Myocyte (in vitro differentiated cells): Measurements from ENCODE around the gene PFN1. TPM values are rescaled to one million over a fixed set of nuclear protein-coding genes. Genes with fewer than 3 reads are reported as not detected.
"Not testable (repeated sequence)": the region's sequence is repeated elsewhere in the genome, so short reads cannot be mapped to it uniquely, and the experiment has no call there.

Source experiments
- DNase-seq: peaks from one replicate; pipeline ENCODE4 v3.0.0-alpha.2; 2012; ENCODE audit warnings: low read depth
- total RNA-seq: library from RNA; depleted of rRNA; stranded (reverse); fragments of >200 nt; gene quantifications from 2 replicates; pipeline ENCODE4 v1.2.3, GENCODE V29; 2014

Gene PFN1
- total RNA-seq, 1 donor from 2014 or later = 1,213 TPM

DNA sequence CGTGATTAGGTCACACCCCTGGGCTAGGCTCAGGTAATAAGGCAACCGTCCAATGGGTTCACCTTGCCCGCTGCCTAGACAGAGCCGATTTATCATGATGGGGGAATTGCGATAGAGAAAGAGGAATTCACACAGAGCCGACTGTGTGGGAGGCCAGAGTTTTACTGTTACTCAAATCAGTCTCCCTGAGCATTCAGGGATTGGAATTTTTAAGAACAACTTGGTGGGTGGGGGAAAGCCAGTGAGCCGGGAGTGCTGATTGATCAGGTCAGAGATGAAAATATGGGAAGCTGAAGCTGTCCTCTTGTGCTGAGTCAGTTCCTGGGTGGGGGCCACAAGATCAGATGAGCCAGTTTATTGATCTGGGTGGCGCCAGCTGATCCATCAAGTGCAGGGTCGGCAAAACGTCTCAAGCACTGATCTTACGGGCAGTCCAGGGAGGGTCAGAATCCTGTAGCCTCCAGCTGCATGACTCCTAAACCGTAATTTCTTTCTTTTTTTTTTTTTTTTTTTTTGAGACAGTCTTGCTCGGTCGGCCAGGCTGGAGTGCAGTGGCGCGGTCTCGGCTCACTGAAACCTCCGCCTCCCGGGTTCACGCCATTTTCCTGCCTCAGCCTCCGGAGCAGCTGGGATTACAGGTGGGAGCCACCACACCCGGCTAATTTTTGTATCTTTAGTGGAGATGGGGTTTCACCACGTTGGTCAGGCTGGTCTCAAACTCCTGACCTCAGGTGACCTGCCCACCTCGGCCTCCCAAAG is 21.6 kb downstream of the PFN1 start:
- not testable (repeated sequence) for DNase-seq

DNA sequence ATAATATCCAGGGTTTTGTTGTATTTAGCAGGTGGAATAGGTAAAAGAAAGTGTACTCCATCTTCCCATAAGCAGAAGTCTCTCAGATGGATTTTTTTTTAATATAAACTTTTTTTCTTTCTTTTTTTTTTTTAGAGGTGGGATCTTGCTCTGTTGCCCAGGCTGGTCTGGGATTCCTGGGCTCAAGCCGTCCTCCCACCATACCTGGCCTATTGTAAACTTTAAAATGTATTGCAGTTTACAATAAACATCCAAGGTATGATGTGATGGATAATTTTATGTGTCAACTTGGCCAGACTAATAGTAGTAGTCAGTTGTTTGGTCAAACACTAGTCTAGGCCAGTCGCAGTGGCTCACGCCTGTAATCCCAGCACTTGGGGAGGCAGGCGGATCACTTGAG is 27.0 kb downstream of the PFN1 start:
- DNase-seq = no peak

DNA sequence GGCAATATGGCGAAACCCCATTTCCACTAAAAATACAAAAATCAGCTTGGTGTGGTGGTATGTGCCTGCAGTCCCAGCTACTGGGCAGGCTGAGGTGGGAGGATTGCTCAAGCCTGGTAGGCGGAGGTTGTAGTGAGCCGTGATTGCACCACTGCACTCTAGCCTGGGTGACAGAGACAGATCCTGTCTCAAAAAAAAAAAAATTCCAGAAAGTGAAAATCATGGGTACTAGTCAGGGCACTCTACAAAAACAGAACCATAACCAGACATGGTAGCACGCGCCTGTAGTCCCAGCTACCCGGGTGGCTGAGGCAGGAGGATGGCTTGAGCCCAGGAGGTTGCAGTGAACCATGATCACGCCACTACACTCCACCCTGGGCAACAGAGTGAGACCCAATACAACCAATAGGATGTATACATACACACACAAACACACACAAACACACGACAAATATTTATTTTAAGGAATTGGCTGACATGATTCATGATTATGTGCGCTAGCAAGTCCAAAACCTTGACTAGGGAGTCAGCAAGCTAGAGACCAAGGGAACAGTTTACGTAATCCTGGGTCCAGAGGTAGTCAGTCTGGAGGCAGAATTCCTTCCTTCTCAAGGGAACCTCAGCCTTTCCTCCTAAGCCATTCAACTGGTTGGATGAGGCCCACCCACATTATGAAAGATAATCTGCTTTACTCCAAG is 27.8 kb downstream of the PFN1 start:
- DNase-seq = no peak

DNA sequence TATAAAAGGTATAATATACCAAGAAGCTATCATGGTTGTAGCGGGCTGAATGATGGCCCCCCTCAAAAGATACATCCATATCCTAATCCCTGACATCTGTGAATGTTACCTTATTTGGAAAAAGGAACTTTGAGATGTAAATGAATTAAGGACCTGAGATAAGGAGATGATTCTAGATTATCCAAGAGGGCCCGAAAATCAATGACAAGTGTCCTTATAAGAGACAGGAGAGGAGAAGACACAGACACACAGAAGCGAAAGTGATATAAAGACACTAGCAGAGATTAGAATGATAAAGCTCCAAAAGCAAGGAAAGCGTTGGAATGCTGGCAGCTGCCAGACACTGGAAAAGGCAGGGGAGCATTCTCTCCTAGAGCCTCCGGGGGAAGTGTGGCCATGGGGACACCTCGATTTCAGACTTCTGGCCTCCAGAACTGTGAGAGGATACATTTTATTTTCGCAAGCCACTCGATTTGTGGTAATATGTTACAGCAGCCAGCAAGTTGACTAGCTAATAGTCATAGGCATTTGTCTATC is 28.8 kb downstream of the PFN1 start:
- no peak for DNase-seq

DNA sequence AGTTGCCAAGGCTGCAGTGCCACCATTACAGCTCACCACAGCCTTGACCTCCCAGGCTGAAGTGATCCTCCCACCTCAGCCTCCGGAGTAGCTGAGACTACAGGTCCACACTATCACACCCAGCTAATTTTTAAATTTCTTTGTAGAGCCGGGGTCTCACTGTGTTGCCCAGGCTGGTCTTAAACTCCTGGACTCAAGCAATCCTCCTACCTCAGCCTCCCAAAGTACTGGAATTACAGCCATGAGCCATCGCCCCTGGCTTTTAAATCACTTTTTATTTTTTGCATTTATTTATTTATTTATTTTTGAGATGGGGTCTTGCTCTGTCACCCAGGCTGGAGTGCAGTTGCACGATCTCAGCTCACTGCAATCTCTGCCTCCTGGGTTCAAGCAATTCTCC is 33.8 kb downstream of the PFN1 start:
- not testable (repeated sequence) for DNase-seq

DNA sequence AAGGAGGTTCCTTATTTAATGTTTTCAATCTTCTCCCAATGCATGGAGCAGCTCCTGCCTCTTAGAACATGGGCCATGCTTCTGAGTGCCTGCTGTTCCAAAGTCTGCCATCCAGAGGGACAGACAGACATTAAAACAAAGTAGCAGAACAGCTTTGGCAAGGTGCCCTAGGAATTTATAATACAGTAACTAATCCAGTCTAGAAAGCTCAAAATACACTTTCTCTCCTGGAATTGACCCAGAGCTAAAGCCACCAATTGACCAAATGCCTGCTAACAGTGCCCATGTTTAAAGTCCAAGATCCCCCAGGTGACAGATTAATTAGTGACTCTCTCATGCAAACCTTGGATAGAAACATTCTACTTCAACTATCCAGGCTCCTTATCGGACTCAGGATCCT is 34.3 kb downstream of the PFN1 start:
- peak; percentile 49 for DNase-seq

DNA sequence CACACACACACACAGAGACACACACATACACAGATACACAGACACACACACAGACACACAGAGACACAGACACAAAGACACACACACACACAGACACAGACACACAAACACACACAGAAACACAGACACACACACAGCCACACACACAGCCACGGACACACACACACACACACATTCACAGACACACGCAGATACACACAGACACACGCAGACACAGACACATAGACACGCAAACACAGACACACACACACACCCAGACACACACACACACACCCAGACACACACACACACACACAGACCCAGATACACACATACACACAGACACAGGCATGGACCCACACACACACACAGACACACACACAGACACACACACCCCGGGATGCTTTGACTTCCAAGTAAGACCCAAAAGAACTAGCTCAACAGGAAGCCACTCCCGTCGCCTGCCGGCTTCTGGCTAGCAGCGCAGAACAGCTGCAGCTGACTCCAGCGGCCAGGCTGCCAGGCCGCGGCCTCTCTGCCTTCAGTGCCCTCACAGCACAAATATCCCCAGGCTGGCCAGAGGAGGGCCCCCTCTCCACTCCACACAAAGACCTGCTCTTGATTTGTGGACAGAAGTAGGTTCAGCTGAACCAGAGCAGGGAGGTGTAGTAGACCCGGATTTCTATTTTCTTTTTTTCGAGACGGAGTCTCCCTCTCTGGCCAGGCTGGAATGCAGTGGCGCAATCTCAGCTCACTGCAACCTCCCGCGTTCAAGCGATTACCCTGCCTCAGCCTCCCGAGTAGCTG is 39.4 kb downstream of the PFN1 start:
- DNase-seq = peak; percentile 98

DNA sequence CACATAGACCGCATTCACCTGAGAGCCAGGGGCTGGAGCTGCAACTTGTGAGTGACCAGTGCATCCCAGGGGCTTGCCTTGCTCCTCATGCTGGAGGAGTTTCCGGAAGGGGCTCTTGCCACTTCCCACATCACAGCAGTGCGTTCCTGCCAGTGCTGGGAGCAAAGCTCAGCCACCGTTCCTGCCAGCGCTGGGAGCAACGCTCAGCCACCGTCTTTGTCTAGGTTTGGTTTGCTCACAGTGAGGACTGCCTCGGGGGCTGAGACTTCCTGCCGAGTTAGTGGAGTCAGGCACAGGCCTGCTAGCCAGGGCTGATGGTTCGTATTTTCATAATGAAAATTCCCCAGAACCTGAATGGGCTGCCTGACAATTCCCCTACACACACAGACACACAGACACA is 40.0 kb downstream of the PFN1 start:
- DNase-seq = peak; percentile 20

DNA sequence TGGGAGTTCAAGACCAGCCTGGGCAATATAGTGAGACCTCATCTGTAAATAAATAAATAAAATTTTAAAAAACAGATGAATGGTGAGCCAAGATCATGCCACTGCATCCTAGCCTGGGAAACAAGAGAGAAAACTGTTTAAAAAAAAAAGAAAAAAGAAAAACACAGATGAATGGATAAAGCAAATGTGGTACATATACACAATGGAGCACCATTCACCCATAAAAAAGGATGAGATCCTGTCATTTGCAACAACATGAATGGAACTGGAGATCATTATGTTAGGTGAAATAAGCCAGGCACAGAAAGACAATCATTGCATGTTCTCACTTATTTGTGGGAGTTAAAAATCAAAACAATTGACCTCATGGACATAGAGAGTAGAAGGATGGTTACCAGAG is 41.7 kb downstream of the PFN1 start:
- DNase-seq = not testable (repeated sequence)

DNA sequence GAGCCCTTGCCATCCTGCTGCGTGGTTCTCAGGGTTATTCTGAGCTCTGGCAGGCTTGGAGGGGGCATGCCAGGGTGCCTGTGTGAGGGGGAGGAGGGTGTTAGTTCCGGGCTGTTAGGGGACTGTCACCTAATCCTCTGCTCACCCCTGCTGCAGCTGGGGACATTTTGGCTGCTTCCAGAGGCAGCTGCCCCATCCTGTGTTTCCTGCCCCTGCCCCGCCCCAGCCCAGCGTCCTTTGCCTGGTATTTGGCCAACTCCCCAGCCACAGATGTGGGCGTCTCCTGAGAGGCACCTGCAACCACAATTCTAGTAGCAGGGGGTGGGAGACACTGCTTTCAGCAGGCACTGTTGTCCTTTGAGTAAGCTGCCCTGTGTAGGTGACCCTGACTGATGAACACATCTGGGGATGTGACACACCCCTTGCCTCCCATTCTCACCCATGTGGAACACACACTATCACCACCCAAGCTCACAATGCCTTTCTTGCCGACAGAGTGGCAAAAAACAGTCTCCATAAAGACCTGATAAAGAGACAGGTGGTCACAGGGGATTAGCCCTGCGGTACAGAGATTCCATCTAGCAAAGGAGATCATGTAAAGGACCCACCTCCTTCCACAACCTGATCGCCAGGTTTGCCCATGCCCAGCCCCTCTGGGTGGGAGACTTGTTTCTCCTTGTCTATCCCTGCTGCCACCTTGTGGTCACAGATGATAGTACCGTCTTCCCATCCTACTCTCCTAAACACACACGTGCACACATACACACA is 45.1 kb downstream of the PFN1 start, which contains the start of gene CHRNE:
CHRNE (minus strand) TSS at position 48 of the 768 bp plus-strand sequence; CDS start at position 13, 35 bp downstream.
- peak; percentile 67 for DNase-seq

DNA sequence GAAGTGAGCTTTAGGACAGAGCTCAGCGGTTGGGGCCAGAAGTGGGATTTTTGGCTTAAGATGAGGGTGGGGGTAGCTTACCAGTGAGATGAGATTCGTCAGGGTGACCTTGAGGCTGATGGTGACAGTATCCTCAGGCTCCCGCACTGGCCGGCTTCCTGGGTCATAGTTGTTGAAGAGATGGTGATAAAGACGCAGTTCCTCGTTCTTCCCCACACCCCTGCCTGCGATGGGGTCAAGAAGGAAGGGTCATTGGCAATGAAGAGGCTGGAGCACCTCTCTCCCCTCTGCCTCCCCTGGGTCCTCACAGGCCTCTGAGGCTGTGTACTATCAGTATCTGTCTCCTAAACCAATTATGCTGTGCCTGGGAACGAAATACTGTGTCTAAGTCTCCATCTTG is 45.8 kb downstream of the PFN1 start:
- DNase-seq = no peak

DNA sequence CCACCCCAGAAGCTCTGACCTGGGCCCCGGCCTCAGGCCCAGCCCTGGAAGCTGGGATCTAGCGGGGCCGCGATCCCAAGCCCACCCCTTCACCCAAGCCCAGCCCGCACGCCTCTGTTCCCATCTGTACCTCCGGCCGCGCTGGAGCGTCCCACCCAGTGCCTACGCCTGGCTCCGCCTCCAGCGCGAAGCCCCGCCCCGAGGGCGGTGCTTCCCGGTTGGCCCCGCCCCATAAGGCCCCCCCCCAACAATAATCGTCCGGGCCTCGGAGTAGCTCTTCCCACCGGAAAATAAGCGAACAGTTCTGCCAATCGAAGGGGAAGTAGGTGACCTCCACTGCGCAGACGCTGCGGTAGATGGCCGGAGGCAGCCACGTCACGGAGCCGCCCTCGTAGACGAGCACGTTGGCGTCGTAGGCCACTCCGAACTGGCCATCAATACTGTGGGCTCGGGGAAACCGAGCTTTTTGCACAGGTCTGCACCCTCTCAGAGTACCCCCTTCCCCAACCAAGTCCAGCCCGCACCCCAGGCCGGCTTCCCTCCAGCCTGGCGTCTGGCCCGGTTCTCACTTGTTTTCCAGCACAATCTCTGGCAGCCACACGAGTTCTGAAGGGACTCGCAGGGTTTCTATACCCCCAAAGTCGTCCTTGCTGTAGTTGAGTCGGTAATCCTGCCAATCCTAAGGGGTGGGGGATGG is 46.5 kb downstream of the PFN1 start:
- DNase-seq = no peak

DNA sequence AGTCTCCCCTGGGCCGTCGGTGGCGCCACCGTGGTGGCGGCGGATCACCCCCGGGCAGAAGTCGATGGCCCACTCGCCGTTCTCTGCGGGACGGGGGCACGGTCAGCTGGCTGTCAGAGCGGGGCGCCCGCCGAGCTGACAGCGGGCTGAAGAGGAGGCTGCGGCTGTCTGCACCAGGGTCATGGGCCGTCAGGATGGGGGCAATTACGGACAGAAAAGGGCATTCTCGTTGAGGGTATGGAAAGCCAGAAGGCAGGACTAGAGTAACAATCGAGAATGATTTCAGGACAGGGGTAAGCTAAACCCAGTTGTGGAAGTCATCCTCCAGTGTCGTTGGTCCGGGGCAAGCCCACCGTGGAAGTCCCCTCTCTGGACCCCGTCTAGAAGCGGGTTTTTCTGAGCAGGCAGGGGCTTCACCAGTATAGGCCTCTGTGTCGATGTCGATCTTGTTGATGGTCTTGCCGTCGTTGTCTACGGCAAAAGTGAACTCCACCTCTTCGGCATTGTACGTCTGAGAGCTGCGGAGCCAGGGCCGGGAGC is 47.2 kb downstream of the PFN1 start:
- DNase-seq = no peak

DNA sequence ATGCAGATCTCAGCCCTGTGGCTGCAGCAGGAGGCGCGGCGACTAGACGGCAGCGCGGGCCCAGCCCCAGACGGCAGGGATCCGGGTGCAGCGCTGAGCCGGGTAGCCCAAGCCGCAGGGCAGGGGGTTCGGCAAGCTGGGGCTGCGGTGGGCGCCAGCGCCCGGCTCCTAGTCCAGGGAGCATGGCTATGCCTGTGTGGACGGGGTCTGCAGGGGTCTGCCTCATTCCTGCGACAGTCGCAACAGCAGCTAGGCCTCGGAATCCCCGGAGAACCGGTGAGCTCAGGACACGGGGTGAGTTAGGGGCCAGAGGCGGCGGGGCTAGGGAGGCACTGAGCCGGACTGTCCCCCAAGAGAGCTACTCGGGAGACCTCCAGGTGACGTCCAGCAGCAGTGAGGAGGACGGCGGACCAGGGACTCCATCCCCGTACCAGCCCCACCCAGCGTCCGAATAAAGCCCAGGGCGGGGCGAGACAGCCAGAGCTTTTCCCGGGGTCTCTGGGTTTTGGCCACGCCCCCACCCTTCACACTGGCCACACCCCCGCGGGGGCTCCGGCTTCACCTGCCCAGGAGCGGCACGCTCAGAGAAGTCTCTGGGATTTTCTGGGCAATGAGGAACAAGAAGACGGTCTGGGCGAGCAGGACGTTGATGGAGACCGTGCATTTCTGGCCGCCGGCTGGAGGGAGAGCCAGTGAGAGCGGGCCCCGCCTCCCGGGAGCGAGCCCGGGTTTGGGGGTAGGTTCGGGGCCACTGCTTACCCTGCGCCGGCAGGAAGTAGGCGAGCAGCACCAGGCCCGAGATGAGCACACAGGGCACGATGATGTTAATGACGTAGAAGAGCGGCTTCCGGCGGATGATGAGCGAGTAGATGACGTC is 47.9 kb downstream of the PFN1 start:
- no peak for DNase-seq

DNA sequence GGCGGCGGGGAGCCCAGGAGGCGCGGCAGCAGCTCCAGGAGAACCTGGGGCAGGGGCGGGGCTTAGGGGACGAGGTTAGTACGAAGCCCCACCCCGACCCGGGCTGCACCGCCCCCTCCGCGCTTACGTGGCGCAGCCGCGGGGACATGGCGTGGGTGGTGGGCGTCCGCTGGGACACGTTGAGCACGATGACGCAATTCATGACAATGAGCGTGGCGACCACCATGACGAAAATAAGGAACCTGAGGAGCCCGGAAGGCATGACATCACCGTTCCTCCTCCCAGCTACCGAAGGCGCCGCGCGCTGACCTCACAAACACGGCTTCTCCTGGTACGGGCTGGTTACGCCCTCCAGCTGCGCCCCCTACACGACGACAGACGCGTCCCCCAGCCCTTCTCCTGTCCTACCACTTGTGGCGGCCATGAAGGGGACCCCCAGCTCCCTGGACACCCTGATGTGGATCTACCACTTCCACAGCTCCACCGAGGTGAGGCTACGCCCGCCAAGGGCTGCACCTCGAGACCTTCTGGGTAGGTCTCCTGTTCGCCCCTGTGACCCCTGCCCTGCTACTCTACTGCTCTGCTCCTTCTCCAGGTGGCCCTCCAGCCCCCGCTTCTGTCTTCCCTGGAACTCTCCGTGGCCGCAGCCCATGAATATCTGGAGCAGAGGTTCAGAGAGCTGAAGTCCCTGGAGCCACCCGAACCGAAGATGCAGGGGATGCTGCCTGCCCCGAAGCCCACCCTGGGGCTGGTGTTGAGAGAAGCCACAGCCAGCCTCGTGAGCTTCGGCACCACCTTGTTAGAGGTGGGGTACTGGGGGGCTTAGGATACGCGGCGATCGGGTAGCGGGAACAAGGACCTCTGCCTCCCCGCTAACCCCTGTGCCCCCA is 48.7 kb downstream of the PFN1 start, which contains the start of gene C17orf107:
C17orf107 (plus strand) TSS at position 196 of the 890 bp plus-strand sequence; CDS start at position 423, 227 bp downstream.
- DNase-seq = no peak

DNA sequence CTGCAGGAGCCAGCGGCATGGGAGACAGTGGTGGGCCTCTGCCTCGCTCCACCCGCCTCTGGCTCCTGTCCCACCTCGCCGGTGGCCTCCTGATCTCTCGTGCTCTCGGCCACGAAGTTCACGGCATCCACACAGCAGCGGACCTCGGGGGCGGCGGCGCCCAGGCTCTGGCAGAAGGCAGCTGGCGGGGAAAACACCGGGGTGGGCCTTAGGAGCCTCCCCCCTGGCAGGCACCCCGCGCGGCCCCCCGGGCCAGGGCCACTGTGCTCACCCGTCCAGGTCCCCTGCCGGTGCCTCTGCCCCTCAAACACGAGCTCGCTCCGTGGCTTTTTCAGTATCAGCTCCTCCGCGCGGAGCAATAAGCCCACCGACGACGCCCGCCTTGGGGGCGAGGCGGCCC is 49.4 kb downstream of the PFN1 start:
- DNase-seq = no peak

DNA sequence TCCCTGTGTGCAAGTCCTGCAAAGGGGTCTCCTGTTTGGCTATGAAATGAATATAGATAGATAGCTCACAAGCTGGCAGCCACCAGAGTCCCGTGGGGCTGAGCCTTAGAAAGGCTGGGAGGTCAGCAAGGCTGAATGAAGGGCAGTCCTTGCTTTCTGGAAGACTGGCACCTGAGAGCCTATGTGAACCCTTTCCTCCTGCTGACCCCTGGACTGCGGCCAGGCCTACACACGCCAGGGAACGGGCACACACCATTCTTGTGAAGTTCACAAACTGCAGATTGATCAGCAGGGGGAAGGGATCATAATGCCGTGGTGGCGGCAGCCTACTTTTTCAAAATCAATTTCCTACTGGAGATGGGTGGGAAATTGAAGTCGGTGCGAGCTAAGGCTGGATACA is 50.0 kb downstream of the PFN1 start:
- no peak for DNase-seq

DNA sequence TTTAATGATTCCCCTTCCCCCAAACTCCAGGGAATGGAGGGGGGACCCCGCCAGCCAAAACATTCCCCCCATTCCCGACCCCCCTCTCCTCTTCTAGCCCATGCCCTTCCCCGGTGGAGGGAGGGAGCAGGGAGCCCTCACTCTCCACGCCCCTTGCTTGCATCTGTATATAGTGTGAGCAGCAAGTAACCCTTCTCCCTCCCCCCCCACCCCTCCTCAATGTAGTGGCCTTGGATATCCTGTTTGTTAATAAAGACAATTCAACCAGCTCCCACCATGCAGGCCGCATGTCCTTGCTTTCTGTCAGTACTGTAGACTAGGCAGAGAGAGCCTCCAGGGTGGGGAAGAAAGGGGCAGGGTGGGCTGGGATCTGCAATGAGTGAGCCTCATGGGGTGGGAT is 50.5 kb downstream of the PFN1 start:
- no peak for DNase-seq
